ENCODE data around the gene OR7G3. TPM values are rescaled to one million over a fixed set of nuclear protein-coding genes. Genes with fewer than 3 reads are reported as not detected.

OR7G3 gene
- total RNA-seq, 1 experiment from 2014 or later = not detected

DNA sequence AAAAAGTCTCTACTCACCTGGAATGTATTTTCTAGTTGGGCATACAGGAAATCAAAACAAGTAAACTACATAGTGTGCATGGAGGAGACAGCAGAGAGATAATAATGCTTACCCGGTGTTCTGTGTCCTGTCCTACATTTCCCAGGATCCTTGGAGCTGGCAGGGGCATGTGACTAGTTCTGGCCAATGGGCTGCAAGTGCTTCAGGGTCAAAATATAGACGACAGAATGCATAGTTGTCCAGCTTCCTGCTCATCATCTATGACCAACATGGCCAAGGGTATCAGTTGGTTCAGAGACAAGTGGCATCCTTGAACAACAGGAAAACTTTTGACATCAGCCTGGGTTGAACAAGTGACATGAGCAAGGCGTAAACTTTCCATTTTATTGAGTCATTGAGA, 21.9 kb upstream of the OR7G3 start:
- no TSS peak for BruUV-seq (replicated peaks)
- intact Hi-C loops (cut with micrococcal nuclease; ENCODE audit: unreplicated experiment) = loop anchor here (10.0 kb wide), 1 partner anchor 436 kb away; the partner anchor contains the start of gene ZNF121

DNA sequence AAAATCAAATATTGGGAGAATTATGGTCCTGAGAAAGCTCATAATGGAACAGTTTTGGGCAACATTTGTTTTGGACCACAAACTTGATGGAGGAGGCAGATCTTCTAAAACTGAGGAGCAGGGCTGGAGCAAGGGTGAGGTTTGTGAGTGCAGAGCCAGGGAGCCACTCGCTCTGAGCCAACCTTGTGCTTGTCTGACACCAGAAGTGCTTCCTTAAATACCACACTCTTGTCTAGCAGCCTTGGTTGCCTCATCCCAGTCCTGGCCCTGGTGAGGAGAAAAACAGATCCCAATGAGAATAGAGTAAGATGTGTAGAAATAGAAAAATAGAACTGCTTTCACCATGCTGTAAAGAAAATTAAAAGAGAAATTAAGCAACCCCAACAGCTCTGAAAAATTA, 20.1 kb upstream of the OR7G3 start:
- TF ChIP-seq, protein P1, sequence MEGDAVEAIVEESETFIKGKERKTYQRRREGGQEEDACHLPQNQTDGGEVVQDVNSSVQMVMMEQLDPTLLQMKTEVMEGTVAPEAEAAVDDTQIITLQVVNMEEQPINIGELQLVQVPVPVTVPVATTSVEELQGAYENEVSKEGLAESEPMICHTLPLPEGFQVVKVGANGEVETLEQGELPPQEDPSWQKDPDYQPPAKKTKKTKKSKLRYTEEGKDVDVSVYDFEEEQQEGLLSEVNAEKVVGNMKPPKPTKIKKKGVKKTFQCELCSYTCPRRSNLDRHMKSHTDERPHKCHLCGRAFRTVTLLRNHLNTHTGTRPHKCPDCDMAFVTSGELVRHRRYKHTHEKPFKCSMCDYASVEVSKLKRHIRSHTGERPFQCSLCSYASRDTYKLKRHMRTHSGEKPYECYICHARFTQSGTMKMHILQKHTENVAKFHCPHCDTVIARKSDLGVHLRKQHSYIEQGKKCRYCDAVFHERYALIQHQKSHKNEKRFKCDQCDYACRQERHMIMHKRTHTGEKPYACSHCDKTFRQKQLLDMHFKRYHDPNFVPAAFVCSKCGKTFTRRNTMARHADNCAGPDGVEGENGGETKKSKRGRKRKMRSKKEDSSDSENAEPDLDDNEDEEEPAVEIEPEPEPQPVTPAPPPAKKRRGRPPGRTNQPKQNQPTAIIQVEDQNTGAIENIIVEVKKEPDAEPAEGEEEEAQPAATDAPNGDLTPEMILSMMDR (IDR thresholded peaks at IDR 0.05; ENCODE audit: unreplicated experiment) = no peak
- no peak for DNase-seq
- BruUV-seq (replicated peaks) = no TSS peak
- H3K4me1 Mint-ChIP-seq (ENCODE audit: low read depth, unreplicated experiment) = peaks cover 16% of the 10 kb centered on the region
- CTCF ChIA-PET = no interaction called here
- H3K27me3 Mint-ChIP-seq (ENCODE audit: unreplicated experiment) = no peaks in the 10 kb centered on the region
- H3K9me3 Mint-ChIP-seq (ENCODE audit: low read depth, unreplicated experiment) = peaks cover 27% of the 10 kb centered on the region
- no peak overlapping the region for H3K27ac Mint-ChIP-seq (ENCODE audit: unreplicated experiment)
- peaks cover 37% of the 10 kb centered on the region for H3K36me3 Mint-ChIP-seq (ENCODE audit: insufficient read depth, unreplicated experiment)
- intact Hi-C loops (cut with micrococcal nuclease; ENCODE audit: unreplicated experiment) = loop anchor here (10.0 kb wide), 1 partner anchor 438 kb away; the partner anchor contains the start of gene ZNF121
- H3K4me3 Mint-ChIP-seq (ENCODE audit: low read depth, unreplicated experiment) = no peak overlapping the region

More for the DNA sequence above, 21.9 kb upstream of the OR7G3 start:
- peaks cover 47% of the 10 kb centered on the region for H3K36me3 Mint-ChIP-seq (ENCODE audit: insufficient read depth, unreplicated experiment)
- H3K4me1 Mint-ChIP-seq (ENCODE audit: low read depth, unreplicated experiment) = peaks cover 16% of the 10 kb centered on the region
- DNase-seq = no peak
- TF ChIP-seq, protein P1 (IDR thresholded peaks at IDR 0.05; ENCODE audit: unreplicated experiment) = no peak
- H3K27me3 Mint-ChIP-seq (ENCODE audit: unreplicated experiment) = no peaks in the 10 kb centered on the region
- H3K4me3 Mint-ChIP-seq (ENCODE audit: low read depth, unreplicated experiment) = no peak overlapping the region
- CTCF ChIA-PET = interaction anchor here (0.6 kb wide), 1 partner anchor 129 kb away, joined by 5 read pairs; no protein-coding TSS in a partner anchor
- peaks cover 29% of the 10 kb centered on the region for H3K9me3 Mint-ChIP-seq (ENCODE audit: low read depth, unreplicated experiment)
- H3K27ac Mint-ChIP-seq (ENCODE audit: unreplicated experiment) = peak overlapping the region; percentile 10

DNA sequence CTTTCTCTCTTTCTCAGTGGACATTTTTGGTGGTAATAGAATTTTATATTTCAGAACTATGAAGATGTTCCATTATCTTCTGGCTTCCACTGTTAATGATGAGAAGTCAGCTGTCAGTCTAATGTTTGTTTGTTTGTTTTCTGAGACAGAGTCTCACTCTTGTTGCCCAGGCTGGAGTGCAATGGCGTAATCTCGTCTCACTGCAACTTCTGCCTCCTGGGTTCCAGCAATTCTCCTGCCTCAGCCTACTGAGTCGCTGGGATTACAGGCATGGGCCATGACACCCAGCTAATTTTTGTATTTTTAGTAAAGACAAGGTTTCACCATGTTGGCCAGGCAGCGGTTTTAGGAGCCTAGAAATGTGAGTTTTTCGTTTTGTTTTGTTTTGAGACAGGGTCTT, 18.2 kb upstream of the OR7G3 start:
- DNase-seq = no peak
- CTCF ChIA-PET = no interaction called here
- intact Hi-C loops (cut with micrococcal nuclease; ENCODE audit: unreplicated experiment) = loop anchor here (10.0 kb wide), 1 partner anchor 440 kb away; the partner anchor contains the start of gene ZNF121

DNA sequence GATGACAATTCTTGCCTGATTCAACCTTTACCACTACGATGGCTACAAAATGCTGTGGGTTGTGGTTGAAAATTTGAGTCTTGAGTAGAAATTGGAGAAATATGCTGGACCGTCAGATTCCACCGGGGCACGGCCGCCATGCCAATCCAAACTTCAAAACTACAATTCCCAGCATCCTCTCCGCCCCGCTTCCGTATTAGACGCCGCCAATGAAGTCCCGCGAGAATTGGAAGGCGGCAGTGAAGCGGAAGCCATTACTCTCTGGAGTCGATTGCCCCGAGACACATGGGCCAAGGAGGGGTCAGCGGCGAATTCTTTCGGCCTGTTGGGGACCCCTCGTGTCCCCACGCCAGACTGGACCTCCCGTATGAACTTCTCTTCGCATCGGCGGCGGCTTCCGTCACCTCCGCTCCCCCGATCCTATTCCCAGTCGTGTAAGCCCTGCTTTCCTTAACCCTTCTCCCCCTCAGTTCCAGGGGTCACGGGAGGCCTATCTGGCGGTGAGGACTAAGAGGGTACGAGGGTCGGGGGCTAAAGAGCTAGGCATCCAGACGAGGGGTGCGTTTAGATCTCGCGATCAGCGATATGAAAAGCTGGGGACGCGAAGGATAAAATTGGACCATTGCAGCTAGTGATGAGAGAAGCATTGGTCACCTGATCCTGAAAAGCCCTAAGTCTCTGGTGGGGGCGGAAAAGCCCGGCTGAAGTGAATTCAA, 13.6 kb upstream of the OR7G3 start, which contains the start of gene ZNF317:
TSS of gene ZNF317 (plus strand) at position 239 of the 716 bp plus-strand sequence. CDS start 15,620 bp downstream, outside the sequence.
- no TSS peak for BruUV-seq (replicated peaks)
- Mint-ChIP-seq H3K27ac (ENCODE audit: unreplicated experiment) (peak within 1 kb of the TSS; percentile 97), H3K9me3 (ENCODE audit: low read depth, unreplicated experiment) (peaks cover 3% of the 10 kb centered on the region), H3K4me3 (ENCODE audit: low read depth, unreplicated experiment) (peak within 1 kb of the TSS; percentile 98), H3K27me3 (ENCODE audit: unreplicated experiment) (no peaks in the 10 kb centered on the region), H3K4me1 (ENCODE audit: low read depth, unreplicated experiment) (no peaks in the 10 kb centered on the region), H3K36me3 (ENCODE audit: insufficient read depth, unreplicated experiment) (peaks cover 28% of the 10 kb centered on the region)
- intact Hi-C loops (cut with micrococcal nuclease; ENCODE audit: unreplicated experiment) = loop anchor here (10.0 kb wide), 1 partner anchor 444 kb away; the partner anchor contains the start of gene ZNF121
- peak; percentile 81 for DNase-seq
- CTCF ChIA-PET = no interaction called here
- TF ChIP-seq, protein P1 (IDR thresholded peaks at IDR 0.05; ENCODE audit: unreplicated experiment) = no peak

More for the DNA sequence above, 18.2 kb upstream of the OR7G3 start:
- no peaks in the 10 kb centered on the region for H3K27me3 Mint-ChIP-seq (ENCODE audit: unreplicated experiment)
- peaks cover 11% of the 10 kb centered on the region for H3K4me1 Mint-ChIP-seq (ENCODE audit: low read depth, unreplicated experiment)
- H3K36me3 Mint-ChIP-seq (ENCODE audit: insufficient read depth, unreplicated experiment) = peaks cover 48% of the 10 kb centered on the region
- H3K9me3 Mint-ChIP-seq (ENCODE audit: low read depth, unreplicated experiment) = peaks cover 17% of the 10 kb centered on the region
- TF ChIP-seq, protein P1 (IDR thresholded peaks at IDR 0.05; ENCODE audit: unreplicated experiment) = no peak
- no TSS peak for BruUV-seq (replicated peaks)
- no peak overlapping the region for H3K27ac Mint-ChIP-seq (ENCODE audit: unreplicated experiment)
- H3K4me3 Mint-ChIP-seq (ENCODE audit: low read depth, unreplicated experiment) = no peak overlapping the region

Measured in Calu3 (cell line).